ENCODE measurements around the gene LMOD3. TPM values are rescaled to one million over a fixed set of nuclear protein-coding genes. Genes with fewer than 3 reads are reported as not detected.

The LMOD3 gene
- total and polyA plus RNA-seq, 2 of the 8 experiments (the other 6 are each of a cell fraction or from before 2014, with no cell fraction given): not detected

GRCh38 chr3:69149586-69149985, 27.2 kb upstream of the LMOD3 start:
- H3K14ac ChIP-seq (ENCODE audit: insufficient read length): no peak overlapping the region
- no peak for TF ChIP-seq EZH2 (IDR thresholded peaks at IDR 0.05; ENCODE audit: low read depth, low read length, severe bottlenecking)
- TF ChIP-seq HDAC6 (IDR thresholded peaks at IDR 0.05; ENCODE audit: low read depth, low read length): no peak
- no peak for TF ChIP-seq RBBP5 (IDR thresholded peaks at IDR 0.05; ENCODE audit: borderline replicate concordance, low read depth, low read length)
- TF ChIP-seq TBP (IDR thresholded peaks at IDR 0.05; ENCODE audit: low read depth, low read length): no peak
- no peak for TF ChIP-seq HDAC2 (IDR thresholded peaks at IDR 0.05; ENCODE audit: borderline replicate concordance in 1 of 2, low read depth in 2 of 2, low read length in 2 of 2)
- no peak for TF ChIP-seq MAFK (IDR thresholded peaks at IDR 0.05; ENCODE audit: low read depth, low read length)
- H3K4me3 ChIP-seq (ENCODE audit: extremely low read depth in 1 of 4, insufficient read depth in 2 of 4, low read depth in 3 of 4, low read length in 4 of 4): no peak overlapping the region
- H3K18ac ChIP-seq (ENCODE audit: extremely low read depth, low read length): no peak overlapping the region
- H3K4me2 ChIP-seq (ENCODE audit: insufficient read depth in 1 of 2, low read depth in 2 of 2, low read length in 2 of 2): no peak overlapping the region
- H3K36me3 ChIP-seq (ENCODE audit: control insufficient read depth in 2 of 4, insufficient read depth in 4 of 4, low read length in 3 of 4): no peaks in the 10 kb centered on the region
- H3K4me1 ChIP-seq (replicated peaks in 1 of 4; ENCODE audit: control insufficient read depth in 3 of 4, insufficient read depth in 4 of 4, low read length in 3 of 4): peaks cover 0 to 3% (median 1%) of the 10 kb centered on the region in 4 experiments; a peak in 3 of 7 replicates
- H3K27me3 ChIP-seq (replicated peaks in 1 of 4; ENCODE audit: control insufficient read depth in 3 of 4, extremely low read depth in 1 of 4, insufficient read depth in 3 of 4, low read length in 3 of 4): peaks cover 0 to 3% (median under 1%) of the 10 kb centered on the region in 4 experiments; a peak in 2 of 7 replicates
- H3K23ac ChIP-seq (ENCODE audit: insufficient read length): no peak overlapping the region
- no peaks in the 10 kb centered on the region for H4K20me1 ChIP-seq (replicated peaks in 1 of 2; ENCODE audit: control insufficient read depth in 1 of 2, insufficient read depth in 2 of 2, low read length in 2 of 2)
- no peaks in the 10 kb centered on the region for H3K9me3 ChIP-seq (ENCODE audit: insufficient read depth in 2 of 2, low read depth in 1 of 2, low read length in 1 of 2)
- no peak for DNase-seq (ENCODE audit: low read depth in 1 of 2, low spot score in 2 of 2)
- H3K56ac ChIP-seq (replicated peaks; ENCODE audit: insufficient read length, low read depth, low read length): no peak overlapping the region
- H4K91ac ChIP-seq (replicated peaks; ENCODE audit: insufficient read length, low read length): no peak overlapping the region
- H2BK15ac ChIP-seq (ENCODE audit: low read length): no peak overlapping the region
- 96% methylated on average over 3 of the region's 3 CpGs; no CpG with 5 or more reads in 1 of the 2 experiments for WGBS, 2 experiments (ENCODE audit: extremely low coverage in 1 of 2, insufficient coverage in 1 of 2, insufficient read length in 1 of 2, insufficient replicate concordance in 2 of 2, low coverage in 1 of 2, low lambda C conversion rate in 2 of 2, missing lambda C conversion rate in 1 of 2)
- no peak overlapping the region for H2BK20ac ChIP-seq (ENCODE audit: low read length)
- H4K5ac ChIP-seq (ENCODE audit: insufficient read length, low read depth, low read length): no peak overlapping the region
- no peak overlapping the region for H4K8ac ChIP-seq (ENCODE audit: extremely low read depth, insufficient read depth, low read length)
- POLR2A ChIA-PET (ENCODE audit: partially characterized antibody): no interaction called here
- no peaks in the 10 kb centered on the region for H3K79me2 ChIP-seq (ENCODE audit: control insufficient read depth in 1 of 2, insufficient read depth in 2 of 2, low read length in 2 of 2)
- H3K79me1 ChIP-seq (ENCODE audit: low read depth, low read length): no peaks in the 10 kb centered on the region
- no peak overlapping the region for H2BK120ac ChIP-seq (replicated peaks; ENCODE audit: low read depth, low read length)
- no peak overlapping the region for H3K27ac ChIP-seq (ENCODE audit: low read depth, low read length)
- H2AFZ ChIP-seq (ENCODE audit: low read length): no peak overlapping the region
- H3K23me2 ChIP-seq (ENCODE audit: low read depth, low read length): no peaks in the 10 kb centered on the region
- H2BK5ac ChIP-seq (ENCODE audit: low read depth, low read length): no peak overlapping the region
- FAIRE-seq: no peak
- no peak overlapping the region for H3K9ac ChIP-seq (replicated peaks in 1 of 4; ENCODE audit: extremely low read depth in 1 of 4, low read depth in 3 of 4, low read length in 3 of 4)
- H2BK12ac ChIP-seq (ENCODE audit: low read depth, low read length): no peak overlapping the region
- no peak overlapping the region for H2AK5ac ChIP-seq (ENCODE audit: low read depth, low read length)
- CTCF ChIA-PET (ENCODE audit: partially characterized antibody): interaction anchor here (0.7 to 5.8 kb wide), 5 partner anchors 9 to 157 kb away, joined by 3 to 32 read pairs (median 3); no protein-coding TSS in a partner anchor
- H3K4ac ChIP-seq (replicated peaks; ENCODE audit: insufficient read length, low read depth, low read length): no peak overlapping the region

Data from H1 (cell line).